Activated CD8-positive, alpha-beta memory T cell treated with anti-CD3 and anti-CD28 coated beads, Interleukin-2, amount 50 U/mL, for 48 hours (primary cell): ENCODE results near the gene DGCR8.

Source experiments
- DNase-seq: peaks from one replicate; pipeline ENCODE4 v3.0.0-alpha.2; 2020

Gene DGCR8

GRCh38 chr22:20092477-20092854 is 12.4 kb downstream of the DGCR8 start:
- DNase-seq, result no peak

GRCh38 chr22:20093418-20094196 is 13.6 kb downstream of the DGCR8 start:
- DNase-seq, result no peak

- DNase-seq, result no peak
Observed at GRCh38 chr22:20094197-20094807, 14.3 kb downstream of the DGCR8 start.

- no peak for DNase-seq
Observed at GRCh38 chr22:20095521-20095920, 15.5 kb downstream of the DGCR8 start.

- DNase-seq, result no peak
Observed at GRCh38 chr22:20096574-20097420, 16.8 kb downstream of the DGCR8 start.

- no peak for DNase-seq
Observed at GRCh38 chr22:20099099-20099711, 19.2 kb downstream of the DGCR8 start.

GRCh38 chr22:20101638-20102037 is 21.6 kb downstream of the DGCR8 start:
- DNase-seq, result no peak

GRCh38 chr22:20102203-20102780 is 22.3 kb downstream of the DGCR8 start:
- DNase-seq, result no peak

GRCh38 chr22:20105456-20106204 is 25.6 kb downstream of the DGCR8 start:
- no peak for DNase-seq

- DNase-seq, result no peak
Observed at GRCh38 chr22:20106205-20106848, 26.3 kb downstream of the DGCR8 start.

- no peak for DNase-seq
Observed at GRCh38 chr22:20106849-20107237, 26.8 kb downstream of the DGCR8 start.

GRCh38 chr22:20107471-20107901 is 27.4 kb downstream of the DGCR8 start:
- DNase-seq, result no peak

- no peak for DNase-seq
Observed at GRCh38 chr22:20107951-20108756, 28.1 kb downstream of the DGCR8 start.

GRCh38 chr22:20108757-20109230 is 28.8 kb downstream of the DGCR8 start:
- DNase-seq, result no peak

- DNase-seq, result no peak
Observed at GRCh38 chr22:20109411-20110358, 29.6 kb downstream of the DGCR8 start.

- no peak for DNase-seq
Observed at GRCh38 chr22:20110359-20110985, 30.4 kb downstream of the DGCR8 start.

GRCh38 chr22:20111045-20111688 is 31.1 kb downstream of the DGCR8 start:
- peak; percentile 69 for DNase-seq
